ENCODE data around the gene DYNLT4.
"Not testable (repeated sequence)": the region's sequence is repeated elsewhere in the genome, so short reads cannot be mapped to it uniquely, and the experiment has no call there.

Gene DYNLT4

GRCh38 chr1:44808063-44808937 is 1.1 kb upstream of the DYNLT4 start, which contains the start of gene BTBD19:
BTBD19 (plus strand) TSS chr1:44808523; CDS start chr1:44808821, 298 bp downstream.
- DNase-seq, result peak; percentile 84

- peak; percentile 85 for DNase-seq
These were observed 362 bp upstream of the DYNLT4 start for GRCh38 chr1:44807364-44808062.

GRCh38 chr1:44806025-44806703 is 987 bp downstream of the DYNLT4 start:
- DNase-seq, result no peak

GRCh38 chr1:44805311-44806024 is 1.7 kb downstream of the DYNLT4 start:
- DNase-seq, result no peak

- DNase-seq, result no peak
These were observed 3.6 kb downstream of the DYNLT4 start for GRCh38 chr1:44803312-44804095.

GRCh38 chr1:44803062-44803311 is 4.2 kb downstream of the DYNLT4 start:
- no peak for DNase-seq

- DNase-seq, result peak; percentile 44
These were observed 4.7 kb downstream of the DYNLT4 start for GRCh38 chr1:44802306-44803061.

GRCh38 chr1:44801491-44802305 is 5.5 kb downstream of the DYNLT4 start:
- DNase-seq, result peak; percentile 52

- DNase-seq, result peak; percentile 97
These were observed 7.2 kb downstream of the DYNLT4 start, which contains the start of gene PLK3 for GRCh38 chr1:44799770-44800584. PLK3 (plus strand) TSS chr1:44800377; CDS start chr1:44800464, 87 bp downstream.

- DNase-seq, result no peak
These were observed 8.4 kb downstream of the DYNLT4 start for GRCh38 chr1:44798481-44799365.

- DNase-seq, result not testable (repeated sequence)
These were observed 9.3 kb downstream of the DYNLT4 start for GRCh38 chr1:44797886-44798285.

GRCh38 chr1:44792736-44793502 is 14.2 kb downstream of the DYNLT4 start:
- no peak for DNase-seq

GRCh38 chr1:44790968-44791801 is 16.0 kb downstream of the DYNLT4 start:
- DNase-seq, result no peak

GRCh38 chr1:44788120-44788860 is 18.9 kb downstream of the DYNLT4 start, which contains the start of gene BEST4:
BEST4 (minus strand) TSS chr1:44788170; CDS start chr1:44787705, 465 bp downstream.
- DNase-seq, result no peak

GRCh38 chr1:44787506-44787905 is 19.6 kb downstream of the DYNLT4 start:
- DNase-seq, result no peak
